A673 (cell line): Measurements from ENCODE around the gene IL21R.

Experiments used
- CTCF ChIP-seq: fragments of 300-800, 200-600 bp; sonication (generic); conservative IDR thresholded peaks from 2 replicates; pipeline ENCODE4 v1.5.1; 2017; ENCODE audit warnings: low read depth, mild to moderate bottlenecking, antibody characterized with exemption, low read length, moderate library complexity, mixed read lengths
- EZH2 ChIP-seq: fragments of 200-600 bp; sonication (generic); IDR thresholded peaks from 2 replicates; pipeline ENCODE4 v1.6.1; 2017; ENCODE audit warnings: borderline replicate concordance, low read depth, mild to moderate bottlenecking, mixed read lengths, antibody characterized with exemption, low read length; ENCODE audit not compliant: poor library complexity, severe bottlenecking

DNA sequence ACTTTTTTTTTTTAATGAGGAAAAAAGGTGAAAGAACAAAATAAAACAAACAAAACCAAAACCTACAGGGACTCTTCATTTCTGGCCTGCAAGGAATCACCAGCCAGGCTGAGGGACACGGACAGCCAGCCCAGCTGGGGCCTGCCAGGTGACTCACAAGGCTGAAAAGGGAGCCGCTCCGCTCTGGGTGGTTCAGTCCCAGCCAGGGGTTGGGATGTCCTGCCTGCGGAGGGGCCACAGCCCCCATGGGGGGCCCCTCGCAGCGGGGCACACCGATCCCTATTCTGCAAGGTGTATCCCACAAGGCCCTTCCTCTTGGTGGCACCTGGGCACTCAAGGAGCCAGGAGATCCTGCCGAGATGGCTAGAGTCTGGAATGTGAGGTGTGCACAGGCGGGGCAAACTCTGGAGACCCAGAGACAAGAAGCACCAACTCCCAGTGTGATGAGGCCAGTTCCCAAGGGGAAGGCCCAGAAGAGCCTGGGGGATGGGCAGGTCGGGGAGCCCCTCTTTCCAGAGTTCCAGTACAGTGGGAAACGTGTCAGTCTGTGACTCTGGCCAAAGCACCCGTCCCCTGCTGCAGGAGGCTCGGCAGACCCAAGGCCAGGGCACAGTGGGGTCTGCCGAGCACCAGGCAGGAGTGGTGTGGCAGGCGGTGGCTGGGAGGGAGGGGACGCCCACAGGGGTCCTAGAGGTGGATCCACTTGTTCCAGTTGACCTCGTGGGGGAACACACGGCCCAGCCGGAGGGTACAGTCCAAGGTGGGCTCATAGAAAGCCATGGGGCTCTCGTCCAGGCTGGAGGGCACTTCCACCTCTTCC lies 58.9 kb downstream of the IL21R start:
- no peak for TF ChIP-seq CTCF
- TF ChIP-seq EZH2 = no peak
